ENCODE data around the gene B4GALNT3.

The B4GALNT3 gene

GRCh38 chr12:554001-554285 lies 94.2 kb downstream of the B4GALNT3 start:
- DNase-seq (ENCODE audit: low read depth), result no peak
- TF ChIP-seq, protein P1, sequence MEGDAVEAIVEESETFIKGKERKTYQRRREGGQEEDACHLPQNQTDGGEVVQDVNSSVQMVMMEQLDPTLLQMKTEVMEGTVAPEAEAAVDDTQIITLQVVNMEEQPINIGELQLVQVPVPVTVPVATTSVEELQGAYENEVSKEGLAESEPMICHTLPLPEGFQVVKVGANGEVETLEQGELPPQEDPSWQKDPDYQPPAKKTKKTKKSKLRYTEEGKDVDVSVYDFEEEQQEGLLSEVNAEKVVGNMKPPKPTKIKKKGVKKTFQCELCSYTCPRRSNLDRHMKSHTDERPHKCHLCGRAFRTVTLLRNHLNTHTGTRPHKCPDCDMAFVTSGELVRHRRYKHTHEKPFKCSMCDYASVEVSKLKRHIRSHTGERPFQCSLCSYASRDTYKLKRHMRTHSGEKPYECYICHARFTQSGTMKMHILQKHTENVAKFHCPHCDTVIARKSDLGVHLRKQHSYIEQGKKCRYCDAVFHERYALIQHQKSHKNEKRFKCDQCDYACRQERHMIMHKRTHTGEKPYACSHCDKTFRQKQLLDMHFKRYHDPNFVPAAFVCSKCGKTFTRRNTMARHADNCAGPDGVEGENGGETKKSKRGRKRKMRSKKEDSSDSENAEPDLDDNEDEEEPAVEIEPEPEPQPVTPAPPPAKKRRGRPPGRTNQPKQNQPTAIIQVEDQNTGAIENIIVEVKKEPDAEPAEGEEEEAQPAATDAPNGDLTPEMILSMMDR (IDR thresholded peaks at IDR 0.05; ENCODE audit: low read length, missing control alignments), result no peak
- no peak overlapping the region for H3K4me3 ChIP-seq (replicated peaks; ENCODE audit: low read depth, low read length)

DNA sequence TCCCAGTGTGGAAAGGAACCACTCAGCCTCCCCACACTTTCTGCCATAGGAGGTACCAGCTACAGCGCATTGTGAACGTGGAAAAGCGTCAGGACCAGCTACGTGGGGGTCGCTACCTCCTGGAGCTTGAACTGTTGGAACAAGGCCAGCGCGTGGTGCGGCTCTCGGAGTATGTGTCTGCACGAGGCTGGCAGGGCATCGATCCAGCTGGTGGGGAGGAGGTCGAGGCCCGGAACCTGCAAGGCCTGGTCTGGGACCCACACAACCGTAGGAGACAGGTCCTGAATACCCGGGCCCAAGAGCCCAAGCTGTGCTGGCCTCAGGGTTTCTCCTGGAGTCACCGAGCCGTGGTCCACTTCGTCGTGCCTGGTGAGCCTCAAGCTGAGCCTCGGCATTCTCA lies 96.8 kb downstream of the B4GALNT3 start:
- no peak overlapping the region for H3K4me3 ChIP-seq (replicated peaks; ENCODE audit: low read depth, low read length)
- TF ChIP-seq, protein P1 (IDR thresholded peaks at IDR 0.05; ENCODE audit: low read length, missing control alignments), result no peak
- no peak for DNase-seq (ENCODE audit: low read depth)

DNA sequence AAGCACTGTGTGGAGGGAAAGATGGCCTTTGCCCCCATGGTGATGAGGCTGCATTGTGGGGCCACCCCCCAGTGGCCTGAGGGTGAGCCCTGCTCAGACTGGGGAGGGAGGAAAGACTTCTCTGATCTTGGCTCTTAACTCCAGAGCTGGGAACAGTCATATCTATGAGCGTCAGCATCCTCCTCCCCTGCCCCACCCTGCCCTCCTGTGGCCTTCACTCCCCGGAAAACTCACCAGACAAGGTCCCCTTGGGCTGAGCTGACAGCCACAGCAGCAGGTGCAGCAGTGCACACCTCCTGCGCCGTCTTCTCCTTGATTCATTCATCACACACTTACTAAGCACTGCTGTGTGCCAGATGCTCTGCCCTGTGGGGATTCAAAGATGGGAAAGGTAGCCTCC lies 98.8 kb downstream of the B4GALNT3 start:
- TF ChIP-seq, protein P1 (IDR thresholded peaks at IDR 0.05; ENCODE audit: low read length, missing control alignments), result no peak
- DNase-seq (ENCODE audit: low read depth), result no peak
- no peak overlapping the region for H3K4me3 ChIP-seq (replicated peaks; ENCODE audit: low read depth, low read length)

DNA sequence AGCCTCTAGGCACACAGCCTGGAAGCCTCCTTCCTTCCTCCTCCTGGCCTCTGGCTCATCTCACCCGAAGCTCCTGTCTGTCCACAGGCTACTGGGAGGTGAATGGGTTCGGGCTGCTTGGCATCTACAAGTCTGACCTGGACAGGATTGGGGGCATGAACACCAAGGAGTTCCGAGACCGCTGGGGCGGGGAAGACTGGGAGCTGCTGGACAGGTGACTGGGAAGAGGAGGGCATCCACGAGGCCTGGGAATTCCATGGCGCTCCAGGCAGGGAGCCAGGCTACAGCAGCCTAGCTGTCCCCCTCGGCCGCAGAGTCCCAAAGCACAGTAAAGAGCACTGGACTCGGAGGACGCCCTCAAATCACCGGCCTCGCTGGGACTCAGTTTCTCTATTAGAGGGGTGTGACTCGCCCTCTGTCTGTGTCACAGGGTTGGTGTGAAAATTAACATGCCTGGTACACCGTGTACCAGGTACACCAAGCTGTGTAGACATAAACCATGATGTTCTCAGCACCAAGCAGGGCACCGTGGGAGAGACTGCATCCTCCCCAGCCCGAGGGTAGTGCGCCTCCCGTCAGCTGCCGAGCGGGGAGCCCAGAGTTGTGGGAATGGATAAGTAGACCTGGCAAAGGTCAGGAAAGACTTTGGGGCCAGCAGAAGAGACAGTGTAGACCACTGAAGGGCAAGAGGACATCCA lies 99.6 kb downstream of the B4GALNT3 start:
- no peak for DNase-seq (ENCODE audit: low read depth)
- TF ChIP-seq, protein P1 (IDR thresholded peaks at IDR 0.05; ENCODE audit: low read length, missing control alignments), result no peak
- H3K4me3 ChIP-seq (replicated peaks; ENCODE audit: low read depth, low read length), result no peak overlapping the region

DNA sequence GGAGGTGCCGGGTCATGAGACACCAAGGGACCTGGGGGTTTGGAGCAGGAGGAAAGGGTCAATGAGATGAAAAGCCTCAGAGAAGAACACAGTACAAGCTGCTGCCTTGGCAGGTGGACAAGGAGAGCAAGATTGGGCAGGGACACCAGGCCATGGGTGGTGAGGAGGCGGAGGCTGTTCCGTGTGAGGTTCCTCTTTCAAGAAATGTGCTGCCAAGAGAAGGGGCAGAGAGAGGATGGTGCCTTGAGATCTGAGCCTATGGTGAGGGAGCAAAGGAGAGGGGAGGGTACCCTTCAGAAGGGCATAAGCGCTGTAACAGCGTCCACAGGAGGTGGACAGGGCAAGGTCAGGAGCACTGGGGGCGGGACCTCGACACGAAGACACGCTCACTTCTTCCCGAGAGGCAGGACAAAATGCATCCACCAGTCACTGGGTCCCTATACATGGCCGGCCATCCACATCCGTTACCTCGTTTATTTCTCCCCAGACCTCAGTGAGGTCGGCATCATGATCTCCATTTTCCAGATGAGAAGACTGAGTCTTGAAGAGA lies 100.2 kb downstream of the B4GALNT3 start:
- TF ChIP-seq, protein P1 (IDR thresholded peaks at IDR 0.05; ENCODE audit: low read length, missing control alignments), result no peak
- H3K4me3 ChIP-seq (replicated peaks; ENCODE audit: low read depth, low read length), result no peak overlapping the region
- no peak for DNase-seq (ENCODE audit: low read depth)

DNA sequence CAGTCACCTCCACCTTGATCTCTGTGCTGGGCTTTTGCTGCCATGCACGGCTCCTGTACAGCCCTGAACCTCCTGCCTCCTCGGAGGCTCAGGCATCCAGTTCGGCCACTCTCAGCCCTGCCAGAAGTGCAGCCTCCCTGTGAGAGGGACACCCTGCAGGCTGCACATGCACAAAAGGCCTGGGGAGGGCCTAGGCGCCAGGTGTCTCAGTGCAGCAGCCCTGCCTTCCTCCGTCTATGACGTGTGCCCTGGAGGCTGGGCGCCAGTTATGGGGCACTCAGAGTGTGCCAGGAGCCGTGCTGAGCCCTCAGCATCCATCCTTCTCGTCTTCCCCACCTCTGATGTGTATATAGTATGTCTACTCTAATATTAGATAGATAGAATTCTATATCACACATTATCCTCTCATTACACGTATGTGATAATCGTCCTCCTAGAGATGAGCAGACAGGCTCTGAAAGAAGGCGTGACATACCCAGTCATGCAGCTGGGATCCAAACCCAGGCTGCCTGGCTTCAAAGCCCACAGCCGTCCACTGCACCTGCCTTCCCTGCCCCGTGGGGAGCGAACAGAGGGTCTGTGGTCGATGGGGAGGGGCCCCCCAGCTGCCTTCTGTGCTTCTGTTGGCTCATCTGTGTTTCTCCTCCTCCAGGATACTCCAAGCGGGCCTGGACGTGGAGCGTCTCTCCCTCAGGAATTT lies 101.1 kb downstream of the B4GALNT3 start:
- DNase-seq (ENCODE audit: low read depth), result no peak
- no peak overlapping the region for H3K4me3 ChIP-seq (replicated peaks; ENCODE audit: low read depth, low read length)
- TF ChIP-seq, protein P1 (IDR thresholded peaks at IDR 0.05; ENCODE audit: low read length, missing control alignments), result no peak

- no peak for DNase-seq (ENCODE audit: low read depth)
- H3K4me3 ChIP-seq (replicated peaks; ENCODE audit: low read depth, low read length), result no peak overlapping the region
- TF ChIP-seq, protein P1 (IDR thresholded peaks at IDR 0.05; ENCODE audit: low read length, missing control alignments), result no peak
Measured at GRCh38 chr12:561391-561705, 101.6 kb downstream of the B4GALNT3 start.

Measured in fibroblast of pulmonary artery (primary cell).